Testis (tissue), 2 donors: Measurements from ENCODE around the gene VPS26B.

Experiments used
- POLR2A ChIP-seq: fragments of 450-650 bp; IDR thresholded peaks from one replicate; pipeline ENCODE4 v1.6.1; 2017; ENCODE audit warnings: antibody characterized with exemption, mild to moderate bottlenecking, moderate library complexity
- TF ChIP-seq, protein P1 (sequence below), 3 experiments: fragments of 450-650 bp in 2 of 3; fragments of 200-600 bp in 1 of 3; sonication (generic) in 1 of 3; IDR thresholded peaks; one replicate each; pipeline ENCODE4 v1.5.1; 2016 to 2019; ENCODE audit warnings: antibody characterized with exemption in 3 of 3, mild to moderate bottlenecking in 2 of 3, moderate library complexity in 1 of 3

DNA sequence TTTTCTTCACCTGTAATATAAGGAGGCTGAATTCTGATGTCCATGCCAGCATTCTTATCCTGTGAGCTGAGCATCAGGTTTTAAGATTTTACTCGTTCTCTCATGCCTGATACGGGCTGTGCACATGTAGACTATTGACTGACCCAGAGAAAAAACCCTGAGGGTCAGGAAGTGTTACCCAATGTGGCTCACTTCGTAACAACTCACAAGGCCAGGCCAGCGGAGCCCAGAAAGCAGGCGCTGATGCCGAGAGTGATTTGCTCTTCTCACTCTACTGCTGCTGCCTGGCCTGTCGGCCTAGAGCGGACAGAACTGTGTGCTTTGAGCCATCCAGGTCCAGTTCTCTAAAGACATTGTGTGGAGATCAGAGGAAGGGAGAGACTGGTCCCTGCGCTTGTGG is 17.9 kb downstream of the VPS26B start:
- TF ChIP-seq POLR2A = no peak
- TF ChIP-seq, protein P1, sequence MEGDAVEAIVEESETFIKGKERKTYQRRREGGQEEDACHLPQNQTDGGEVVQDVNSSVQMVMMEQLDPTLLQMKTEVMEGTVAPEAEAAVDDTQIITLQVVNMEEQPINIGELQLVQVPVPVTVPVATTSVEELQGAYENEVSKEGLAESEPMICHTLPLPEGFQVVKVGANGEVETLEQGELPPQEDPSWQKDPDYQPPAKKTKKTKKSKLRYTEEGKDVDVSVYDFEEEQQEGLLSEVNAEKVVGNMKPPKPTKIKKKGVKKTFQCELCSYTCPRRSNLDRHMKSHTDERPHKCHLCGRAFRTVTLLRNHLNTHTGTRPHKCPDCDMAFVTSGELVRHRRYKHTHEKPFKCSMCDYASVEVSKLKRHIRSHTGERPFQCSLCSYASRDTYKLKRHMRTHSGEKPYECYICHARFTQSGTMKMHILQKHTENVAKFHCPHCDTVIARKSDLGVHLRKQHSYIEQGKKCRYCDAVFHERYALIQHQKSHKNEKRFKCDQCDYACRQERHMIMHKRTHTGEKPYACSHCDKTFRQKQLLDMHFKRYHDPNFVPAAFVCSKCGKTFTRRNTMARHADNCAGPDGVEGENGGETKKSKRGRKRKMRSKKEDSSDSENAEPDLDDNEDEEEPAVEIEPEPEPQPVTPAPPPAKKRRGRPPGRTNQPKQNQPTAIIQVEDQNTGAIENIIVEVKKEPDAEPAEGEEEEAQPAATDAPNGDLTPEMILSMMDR (IDR thresholded peaks at IDR 0.05) = no peak
